Activated CD4-positive, CD25-positive, alpha-beta regulatory T cell treated with anti-CD3 and anti-CD28 coated beads, Interleukin-2, amount 50 U/mL, for 72 hours (primary cell): ENCODE results near the gene NKX2-1.

Experiments used
- DNase-seq: peaks from one replicate; pipeline ENCODE4 v3.0.0; 2021

Gene NKX2-1

GRCh38 chr14:36517242-36518030 lies 2.6 kb downstream of the NKX2-1 start:
- DNase-seq: no peak

GRCh38 chr14:36516719-36517241 lies 3.3 kb downstream of the NKX2-1 start:
- DNase-seq: no peak

GRCh38 chr14:36515896-36516718 lies 3.9 kb downstream of the NKX2-1 start:
- DNase-seq: no peak

GRCh38 chr14:36515105-36515593 lies 4.9 kb downstream of the NKX2-1 start:
- no peak for DNase-seq

GRCh38 chr14:36514278-36515104 lies 5.5 kb downstream of the NKX2-1 start:
- no peak for DNase-seq

- DNase-seq: no peak
Measured at GRCh38 chr14:36513451-36514277, 6.4 kb downstream of the NKX2-1 start.

- no peak for DNase-seq
Measured at GRCh38 chr14:36513012-36513420, 7.0 kb downstream of the NKX2-1 start.

- no peak for DNase-seq
Measured at GRCh38 chr14:36512585-36513003, 7.4 kb downstream of the NKX2-1 start.

- DNase-seq: no peak
Measured at GRCh38 chr14:36511981-36512584, 7.9 kb downstream of the NKX2-1 start.

- no peak for DNase-seq
Measured at GRCh38 chr14:36510874-36511273, 9.2 kb downstream of the NKX2-1 start.

- no peak for DNase-seq
Measured at GRCh38 chr14:36510078-36510799, 9.8 kb downstream of the NKX2-1 start.

GRCh38 chr14:36509069-36509917 lies 10.7 kb downstream of the NKX2-1 start:
- DNase-seq: no peak

GRCh38 chr14:36508418-36509068 lies 11.5 kb downstream of the NKX2-1 start:
- DNase-seq: no peak

- DNase-seq: no peak
Measured at GRCh38 chr14:36507847-36508417, 12.1 kb downstream of the NKX2-1 start.

- no peak for DNase-seq
Measured at GRCh38 chr14:36506732-36507614, 13.1 kb downstream of the NKX2-1 start.

GRCh38 chr14:36505892-36506731 lies 13.9 kb downstream of the NKX2-1 start:
- no peak for DNase-seq
